ENCODE data around the gene NUP35.

NUP35 gene

GRCh38 chr2:183124222-183124956, at the start of gene NUP35:
NUP35 (plus strand) TSS chr2:183124443; CDS start chr2:183124458, 15 bp downstream.
- peak; percentile 90 for DNase-seq

DNA sequence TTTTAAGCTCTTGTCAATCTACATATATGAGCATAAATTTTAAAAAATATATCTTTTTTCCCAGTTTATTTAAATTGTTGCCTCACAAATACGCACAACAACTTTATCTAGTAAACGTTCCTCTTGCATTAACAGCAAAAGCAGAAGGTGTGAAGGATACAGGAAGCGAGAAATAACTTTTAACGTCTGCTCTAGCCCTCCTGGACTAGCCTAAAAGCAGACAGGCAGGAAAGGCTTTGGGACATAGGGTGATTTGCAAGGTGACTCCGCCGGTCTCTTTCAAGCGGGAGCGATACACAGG, 46.1 kb upstream of the NUP35 start:
- no peak for DNase-seq

DNA sequence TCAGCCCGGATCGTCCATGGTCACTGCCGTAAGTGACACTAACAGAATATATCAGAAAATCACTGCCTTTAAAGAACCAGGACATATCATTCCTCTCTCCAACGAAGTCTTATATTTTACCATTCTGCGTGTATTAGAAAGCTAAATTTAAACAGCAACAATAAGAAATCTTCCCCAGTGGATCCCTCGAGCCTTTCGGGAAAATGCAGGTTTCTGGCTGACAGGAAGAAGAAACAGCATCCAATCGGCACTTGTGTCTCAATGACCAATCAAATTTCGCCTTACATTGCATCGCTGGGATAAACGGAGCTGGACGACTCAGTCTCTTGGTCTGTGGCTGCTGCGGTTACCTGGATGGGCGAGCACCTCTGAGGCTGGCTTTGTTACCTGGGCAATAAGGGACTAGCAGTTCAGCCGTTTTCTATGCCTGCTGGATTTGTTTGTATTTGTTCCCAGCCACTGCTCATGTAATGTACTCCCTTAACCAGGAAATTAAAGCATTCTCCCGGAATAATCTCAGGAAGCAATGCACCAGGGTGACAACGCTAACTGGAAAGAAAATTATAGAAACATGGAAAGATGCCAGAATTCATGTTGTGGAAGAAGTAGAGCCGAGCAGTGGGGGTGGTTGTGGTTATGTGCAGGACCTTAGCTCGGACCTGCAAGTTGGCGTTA, 45.6 kb upstream of the NUP35 start, which contains the start of gene DUSP19:
Gene DUSP19, plus strand, starts transcription at position 284 of the 675 bp plus-strand sequence. Its CDS starts 187 bp downstream, at position 471.
- DNase-seq, result peak; percentile 95

- DNase-seq, result peak; percentile 77
Observed at GRCh38 chr2:183079139-183079775, 45.0 kb upstream of the NUP35 start.

DNA sequence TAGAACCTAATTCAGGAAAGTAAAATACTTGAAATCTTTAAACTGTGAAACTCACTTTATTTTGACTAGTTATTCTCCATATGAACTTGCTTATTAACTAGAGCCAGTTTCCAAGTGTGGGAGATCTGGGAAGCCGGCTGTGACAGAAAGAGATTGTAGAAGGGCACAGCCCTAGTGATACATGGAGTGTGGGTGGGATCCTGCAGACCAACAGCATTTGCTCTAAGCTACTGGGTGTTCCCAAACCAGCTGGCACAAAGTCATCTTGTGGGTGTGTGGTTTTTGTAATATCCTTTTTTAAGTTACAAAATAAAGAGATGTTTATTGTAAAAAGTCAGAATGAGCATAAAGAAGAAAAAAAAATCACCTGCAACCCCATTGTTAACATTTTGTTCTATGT, 42.3 kb upstream of the NUP35 start:
- no peak for DNase-seq

GRCh38 chr2:183088061-183088460, 36.2 kb upstream of the NUP35 start:
- no peak for DNase-seq

- DNase-seq, result no peak
Observed at GRCh38 chr2:183089192-183089851, 34.9 kb upstream of the NUP35 start.

DNA sequence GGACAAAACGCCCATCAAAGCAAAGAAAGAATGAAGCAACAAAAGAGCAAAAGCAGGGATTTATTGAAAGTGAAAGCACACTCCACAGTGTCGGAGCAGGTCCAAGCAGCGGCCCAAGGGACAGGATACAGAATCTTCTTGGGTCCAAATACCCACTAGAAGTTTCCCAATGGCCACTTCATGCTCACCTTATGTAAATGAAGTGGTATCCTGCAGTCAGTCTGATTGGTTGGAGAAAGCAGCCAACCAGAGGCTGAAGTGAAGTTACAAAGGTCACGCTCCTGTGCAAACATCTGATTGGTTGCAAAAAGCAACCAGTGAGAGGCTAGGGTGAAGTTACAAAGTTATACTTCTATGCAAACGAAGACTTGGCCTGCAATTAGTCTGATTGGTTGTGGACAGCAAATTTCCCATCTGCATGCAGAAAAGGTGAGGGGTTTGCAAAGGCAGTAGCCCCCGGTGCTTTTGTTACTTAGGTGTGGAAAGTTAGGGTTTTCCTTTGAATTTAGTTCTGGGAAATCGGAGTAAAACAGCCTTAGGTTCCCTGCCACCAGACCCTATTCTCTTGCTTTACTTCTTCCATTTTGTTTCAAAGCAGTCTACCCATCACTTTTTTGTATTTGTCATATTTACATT, 32.8 kb upstream of the NUP35 start:
- no peak for DNase-seq

DNA sequence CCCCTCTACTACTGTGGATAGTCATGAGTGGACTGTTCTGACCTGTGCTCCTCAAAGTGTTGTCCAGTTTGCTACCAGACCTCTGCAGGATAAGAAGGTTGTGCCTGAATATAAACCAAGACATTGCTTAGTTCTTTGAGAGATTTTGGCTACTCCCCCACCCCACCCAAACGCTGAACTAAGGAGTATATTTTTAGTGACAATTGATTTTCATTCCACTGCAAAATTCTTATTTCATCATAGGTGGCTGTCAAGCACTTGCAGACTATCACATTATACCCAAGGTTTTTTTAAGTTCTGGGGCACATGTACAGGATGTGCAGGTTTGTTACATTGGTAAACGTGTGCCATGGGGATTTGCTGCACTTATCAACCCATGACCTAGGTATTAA, 32.3 kb upstream of the NUP35 start:
- DNase-seq, result no peak

GRCh38 chr2:183093857-183094657, 30.2 kb upstream of the NUP35 start:
- no peak for DNase-seq

DNA sequence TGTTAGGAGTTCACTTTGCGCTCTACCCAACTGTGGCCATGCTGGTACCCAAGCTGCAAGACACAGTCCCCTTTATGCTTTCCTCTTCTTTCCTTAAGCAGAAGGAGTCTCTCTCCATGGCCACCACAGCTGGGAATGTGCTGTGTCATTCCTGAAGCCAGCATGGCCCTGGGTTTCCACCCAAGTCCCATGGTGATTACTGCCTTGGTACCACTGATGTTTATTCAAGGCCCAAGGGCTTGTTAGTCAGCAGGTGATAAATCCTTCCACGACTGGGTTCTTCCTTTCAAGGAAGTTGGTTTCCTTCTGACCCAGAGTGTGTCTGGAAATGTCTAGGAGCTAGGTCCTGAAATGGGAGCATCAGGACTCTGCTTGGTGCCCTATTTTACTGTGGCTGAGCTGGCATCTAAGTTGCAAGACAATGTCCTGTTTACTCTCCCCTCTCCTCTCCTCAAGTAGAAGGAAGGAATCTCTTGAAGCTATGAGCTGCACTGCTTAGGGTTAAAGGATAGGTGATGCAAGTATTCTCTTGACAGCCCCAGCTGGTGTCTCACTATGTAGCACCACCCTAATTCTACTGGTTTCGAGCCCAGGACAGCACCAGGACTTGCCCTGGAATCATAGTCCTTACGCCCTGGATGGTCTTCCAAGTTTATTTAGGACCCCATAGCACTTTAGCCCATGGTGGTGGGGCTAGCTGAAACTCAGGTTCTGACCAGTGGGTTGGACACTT, 18.7 kb upstream of the NUP35 start:
- no peak for DNase-seq

DNA sequence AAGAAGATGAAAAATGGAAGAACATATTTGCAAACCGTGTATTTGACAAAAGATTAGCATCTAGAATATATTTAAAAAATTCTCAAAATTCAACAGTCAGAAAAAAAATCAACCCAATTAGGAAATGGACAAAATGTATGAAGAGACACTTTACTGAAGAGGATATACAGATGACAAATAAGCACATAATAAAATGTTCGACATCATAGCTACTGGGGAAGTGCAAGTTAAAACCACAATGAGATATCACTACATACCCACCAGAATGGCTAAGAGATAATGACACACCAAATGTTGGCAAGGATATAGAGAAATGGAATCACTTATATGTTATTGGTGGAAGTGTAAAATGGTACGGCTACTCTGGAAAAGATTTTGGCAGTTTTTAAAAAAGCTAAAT, 11.7 kb upstream of the NUP35 start:
- no peak for DNase-seq

- no peak for DNase-seq
Observed at GRCh38 chr2:183113630-183114029, 10.6 kb upstream of the NUP35 start.

DNA sequence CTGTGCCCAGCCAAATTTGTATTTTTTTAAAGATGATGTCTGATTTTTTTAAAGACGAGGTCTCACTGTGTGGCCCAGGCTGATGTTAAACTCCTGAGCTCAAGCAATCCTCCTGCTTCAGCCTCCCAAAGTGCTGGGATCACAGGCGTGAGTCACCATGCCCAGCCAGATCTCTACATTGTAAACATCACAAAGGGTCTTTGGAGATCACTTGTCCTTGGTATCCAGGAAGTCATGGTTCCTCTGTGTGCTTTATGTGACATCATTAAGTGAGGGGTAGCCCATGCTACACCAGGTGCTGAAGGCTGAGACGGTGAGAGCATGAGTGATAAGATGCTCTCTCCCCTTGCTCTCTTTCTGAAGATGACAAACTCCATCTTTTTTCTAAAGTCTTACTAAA, 7.0 kb upstream of the NUP35 start:
- DNase-seq, result no peak

DNA sequence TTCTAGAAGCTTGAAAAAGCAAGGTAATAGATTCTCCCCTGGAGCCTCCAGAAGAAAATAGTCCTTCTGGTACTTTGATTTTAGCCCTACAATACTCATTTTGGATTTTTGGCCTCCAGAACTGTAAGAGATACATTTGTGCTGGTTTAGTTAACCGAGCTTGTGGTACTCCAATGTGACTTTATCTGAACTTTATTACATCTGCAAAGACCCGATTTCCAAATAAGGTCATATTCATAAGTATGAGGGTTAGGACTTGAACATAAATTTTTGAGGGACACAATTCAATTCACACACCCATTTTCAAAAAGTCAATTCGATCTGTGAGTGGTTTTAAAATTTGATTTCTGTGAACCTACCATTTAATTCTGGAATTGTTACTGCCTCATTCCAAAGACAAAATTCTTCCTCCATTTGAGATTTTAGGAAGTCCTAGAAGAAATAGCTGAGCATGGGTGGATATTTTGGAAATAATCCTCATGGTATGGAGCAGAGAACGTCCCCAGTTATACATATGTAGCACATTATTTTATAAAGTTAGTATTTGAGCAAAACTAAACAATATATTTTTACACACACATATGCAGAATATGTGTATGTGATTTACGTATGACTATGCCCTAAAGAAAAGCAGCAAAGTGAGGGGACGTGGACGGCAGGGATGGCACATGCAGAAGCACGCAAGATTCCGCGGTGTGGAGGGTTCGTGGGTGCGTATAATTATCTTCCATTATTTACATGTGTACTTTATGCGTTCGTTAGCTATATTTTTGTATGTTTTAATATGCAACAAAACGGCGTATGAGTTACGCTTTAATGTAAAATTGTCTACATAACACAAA, 905 bp upstream of the NUP35 start:
- no peak for DNase-seq

GRCh38 chr2:183123959-183124221, 353 bp upstream of the NUP35 start:
- DNase-seq, result no peak

DNA sequence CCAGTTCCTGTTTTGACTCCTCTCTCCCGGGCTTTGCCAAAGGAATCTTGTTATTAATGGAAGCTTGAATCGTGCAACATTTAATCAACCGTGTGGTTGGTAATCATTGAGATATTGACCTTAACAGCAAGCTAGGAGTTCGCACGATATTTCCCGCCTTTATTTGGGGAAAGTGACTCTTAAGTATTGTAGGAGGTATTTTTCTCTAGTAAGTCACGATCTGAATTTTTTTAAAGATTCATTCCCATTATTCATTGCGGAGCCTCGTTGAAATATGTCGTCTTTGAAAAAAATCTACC, 663 bp downstream of the NUP35 start:
- no peak for DNase-seq

GRCh38 chr2:183125659-183126341, 1.6 kb downstream of the NUP35 start:
- no peak for DNase-seq

- DNase-seq, result no peak
Observed at GRCh38 chr2:183126635-183127034, 2.4 kb downstream of the NUP35 start.

DNA sequence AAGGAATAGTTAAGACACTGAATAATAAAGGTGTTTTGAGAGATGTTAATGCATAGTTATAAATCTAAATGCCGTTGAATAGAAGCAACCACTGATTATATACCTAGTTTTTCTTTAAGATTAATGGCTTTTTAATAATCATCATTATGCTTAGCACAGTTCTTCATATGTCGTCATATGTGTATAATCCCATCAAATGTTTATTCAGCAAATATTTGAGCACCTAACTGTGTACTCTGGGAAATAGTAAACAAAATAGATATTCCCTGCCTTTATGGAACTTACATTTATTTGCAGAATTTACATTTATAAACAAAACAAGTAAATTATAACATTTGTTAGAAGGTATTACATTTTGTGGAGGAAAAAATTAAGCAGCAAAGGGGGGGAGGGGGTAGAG, 9.8 kb downstream of the NUP35 start:
- DNase-seq, result no peak

GRCh38 chr2:183148955-183149354, 24.7 kb downstream of the NUP35 start:
- no peak for DNase-seq

Data from NCI-H1105 treated with DMSO at 0.1 percent for 48 hours (cell line).